ENCODE data around the gene ZNF112.

Gene ZNF112

GRCh38 chr19:44308011-44308410 is 48.5 kb downstream of the ZNF112 start:
- no peak for TF ChIP-seq YY1 (IDR thresholded peaks at IDR 0.05; ENCODE audit: insufficient read depth, insufficient read length)
- TF ChIP-seq SUZ12 (IDR thresholded peaks at IDR 0.05; ENCODE audit: extremely low read depth, insufficient read depth, insufficient read length): no peak
- no peak for TF ChIP-seq ZNF274 (IDR thresholded peaks at IDR 0.05; ENCODE audit: low read depth, low read length)
- Histone ChIP-seq H3K4me1 (ENCODE audit: insufficient read depth, insufficient read length) (no peaks in the 10 kb centered on the region), H3K36me3 (ENCODE audit: insufficient read depth, insufficient read length, low read length) (no peaks in the 10 kb centered on the region), H3K9ac (ENCODE audit: insufficient read length, low read depth) (no peak overlapping the region), H3K4me3 (ENCODE audit: insufficient read length, low read depth) (no peak overlapping the region), H3K9me3 (ENCODE audit: insufficient read depth, low read length) (no peaks in the 10 kb centered on the region), H3K27me3 (ENCODE audit: insufficient read depth, insufficient read length) (no peaks in the 10 kb centered on the region)
- no peak for DNase-seq (ENCODE audit: low read depth, low spot score)

GRCh38 chr19:44306283-44306682 is 50.2 kb downstream of the ZNF112 start:
- no peaks in the 10 kb centered on the region for H3K9me3 ChIP-seq (ENCODE audit: insufficient read depth, low read length)
- no peak for DNase-seq (ENCODE audit: low read depth, low spot score)
- no peak overlapping the region for H3K4me3 ChIP-seq (ENCODE audit: insufficient read length, low read depth)
- no peak for TF ChIP-seq ZNF274 (IDR thresholded peaks at IDR 0.05; ENCODE audit: low read depth, low read length)
- TF ChIP-seq YY1 (IDR thresholded peaks at IDR 0.05; ENCODE audit: insufficient read depth, insufficient read length): no peak
- no peak for TF ChIP-seq SUZ12 (IDR thresholded peaks at IDR 0.05; ENCODE audit: extremely low read depth, insufficient read depth, insufficient read length)
- peaks cover 7% of the 10 kb centered on the region for H3K36me3 ChIP-seq (ENCODE audit: insufficient read depth, insufficient read length, low read length)
- no peaks in the 10 kb centered on the region for H3K27me3 ChIP-seq (ENCODE audit: insufficient read depth, insufficient read length)
- no peaks in the 10 kb centered on the region for H3K4me1 ChIP-seq (ENCODE audit: insufficient read depth, insufficient read length)
- no peak overlapping the region for H3K9ac ChIP-seq (ENCODE audit: insufficient read length, low read depth)

- Histone ChIP-seq H3K4me1 (ENCODE audit: insufficient read depth, insufficient read length) (no peaks in the 10 kb centered on the region), H3K4me3 (ENCODE audit: insufficient read length, low read depth) (no peak overlapping the region), H3K9ac (ENCODE audit: insufficient read length, low read depth) (no peak overlapping the region), H3K36me3 (ENCODE audit: insufficient read depth, insufficient read length, low read length) (peaks cover 9% of the 10 kb centered on the region), H3K9me3 (ENCODE audit: insufficient read depth, low read length) (no peaks in the 10 kb centered on the region), H3K27me3 (ENCODE audit: insufficient read depth, insufficient read length) (no peaks in the 10 kb centered on the region)
- TF ChIP-seq YY1 (IDR thresholded peaks at IDR 0.05; ENCODE audit: insufficient read depth, insufficient read length) (no peak), SUZ12 (IDR thresholded peaks at IDR 0.05; ENCODE audit: extremely low read depth, insufficient read depth, insufficient read length) (no peak), ZNF274 (IDR thresholded peaks at IDR 0.05; ENCODE audit: low read depth, low read length) (no peak)
- no peak for DNase-seq (ENCODE audit: low read depth, low spot score)
Measured at GRCh38 chr19:44305457-44305856, 51.0 kb downstream of the ZNF112 start.

- DNase-seq (ENCODE audit: low read depth, low spot score): peak; percentile 87
- Histone ChIP-seq H3K9me3 (ENCODE audit: insufficient read depth, low read length) (no peaks in the 10 kb centered on the region), H3K4me1 (ENCODE audit: insufficient read depth, insufficient read length) (no peaks in the 10 kb centered on the region), H3K36me3 (ENCODE audit: insufficient read depth, insufficient read length, low read length) (peaks cover 9% of the 10 kb centered on the region), H3K27me3 (ENCODE audit: insufficient read depth, insufficient read length) (no peaks in the 10 kb centered on the region), H3K4me3 (ENCODE audit: insufficient read length, low read depth) (peak within 1 kb of the TSS; percentile 89), H3K9ac (ENCODE audit: insufficient read length, low read depth) (peak within 1 kb of the TSS; percentile 90)
- TF ChIP-seq ZNF274 (IDR thresholded peaks at IDR 0.05; ENCODE audit: low read depth, low read length) (no peak), YY1 (IDR thresholded peaks at IDR 0.05; ENCODE audit: insufficient read depth, insufficient read length) (no peak), SUZ12 (IDR thresholded peaks at IDR 0.05; ENCODE audit: extremely low read depth, insufficient read depth, insufficient read length) (no peak)
Measured at GRCh38 chr19:44304659-44305193, 51.8 kb downstream of the ZNF112 start, which contains the start of gene ZNF235. Gene ZNF235, minus strand, starts transcription at chr19:44305025. Its CDS starts 1,621 bp downstream, at chr19:44303404.

GRCh38 chr19:44303976-44304568 is 52.4 kb downstream of the ZNF112 start:
- no peaks in the 10 kb centered on the region for H3K4me1 ChIP-seq (ENCODE audit: insufficient read depth, insufficient read length)
- DNase-seq (ENCODE audit: low read depth, low spot score): no peak
- peaks cover 13% of the 10 kb centered on the region for H3K36me3 ChIP-seq (ENCODE audit: insufficient read depth, insufficient read length, low read length)
- H3K9ac ChIP-seq (ENCODE audit: insufficient read length, low read depth): peak overlapping the region; percentile 90
- TF ChIP-seq SUZ12 (IDR thresholded peaks at IDR 0.05; ENCODE audit: extremely low read depth, insufficient read depth, insufficient read length): no peak
- H3K27me3 ChIP-seq (ENCODE audit: insufficient read depth, insufficient read length): no peaks in the 10 kb centered on the region
- no peaks in the 10 kb centered on the region for H3K9me3 ChIP-seq (ENCODE audit: insufficient read depth, low read length)
- H3K4me3 ChIP-seq (ENCODE audit: insufficient read length, low read depth): peak overlapping the region; percentile 89

- Histone ChIP-seq H3K4me3 (ENCODE audit: insufficient read length, low read depth) (peak overlapping the region; percentile 89), H3K27me3 (ENCODE audit: insufficient read depth, insufficient read length) (no peaks in the 10 kb centered on the region), H3K4me1 (ENCODE audit: insufficient read depth, insufficient read length) (no peaks in the 10 kb centered on the region), H3K36me3 (ENCODE audit: insufficient read depth, insufficient read length, low read length) (peaks cover 20% of the 10 kb centered on the region), H3K9ac (ENCODE audit: insufficient read length, low read depth) (peak overlapping the region; percentile 90), H3K9me3 (ENCODE audit: insufficient read depth, low read length) (no peaks in the 10 kb centered on the region)
- no peak for TF ChIP-seq YY1 (IDR thresholded peaks at IDR 0.05; ENCODE audit: insufficient read depth, insufficient read length)
- no peak for TF ChIP-seq ZNF274 (IDR thresholded peaks at IDR 0.05; ENCODE audit: low read depth, low read length)
- TF ChIP-seq SUZ12 (IDR thresholded peaks at IDR 0.05; ENCODE audit: extremely low read depth, insufficient read depth, insufficient read length): no peak
- no peak for DNase-seq (ENCODE audit: low read depth, low spot score)
Measured at GRCh38 chr19:44303320-44303719, 53.2 kb downstream of the ZNF112 start.

GRCh38 chr19:44284968-44285367 is 71.5 kb downstream of the ZNF112 start:
- Histone ChIP-seq H3K27me3 (ENCODE audit: insufficient read depth, insufficient read length) (no peaks in the 10 kb centered on the region), H3K4me1 (ENCODE audit: insufficient read depth, insufficient read length) (no peaks in the 10 kb centered on the region), H3K36me3 (ENCODE audit: insufficient read depth, insufficient read length, low read length) (peaks cover 23% of the 10 kb centered on the region), H3K4me3 (ENCODE audit: insufficient read length, low read depth) (no peak overlapping the region), H3K9ac (ENCODE audit: insufficient read length, low read depth) (no peak overlapping the region), H3K9me3 (ENCODE audit: insufficient read depth, low read length) (peaks cover 13% of the 10 kb centered on the region; the same call in 1 of the 2 replicates)
- TF ChIP-seq YY1 (IDR thresholded peaks at IDR 0.05; ENCODE audit: insufficient read depth, insufficient read length) (no peak), ZNF274 (IDR thresholded peaks at IDR 0.05; ENCODE audit: low read depth, low read length) (no peak), SUZ12 (IDR thresholded peaks at IDR 0.05; ENCODE audit: extremely low read depth, insufficient read depth, insufficient read length) (no peak)
- no peak for DNase-seq (ENCODE audit: low read depth, low spot score)

All from NT2/D1 (cell line).